OCI-LY1 (cell line): ENCODE measurements around the gene AIFM3.

Experiments used
- CTCF ChIP-seq: fragments of 200-600 bp; sonication (generic), shearing (Covaris generic); IDR thresholded peaks from 2 replicates; pipeline ENCODE4 v1.5.1; 2017; ENCODE audit warnings: mild to moderate bottlenecking, antibody characterized with exemption, low read length, moderate library complexity, mixed read lengths
- EZH2 ChIP-seq: fragments of 200-600 bp; sonication (generic), shearing (Covaris generic); IDR thresholded peaks from 2 replicates; pipeline ENCODE4 v1.8.0; 2017; ENCODE audit warnings: borderline replicate concordance, mixed run types, mild to moderate bottlenecking, antibody characterized with exemption, low read length, moderate library complexity, mixed read lengths

DNA sequence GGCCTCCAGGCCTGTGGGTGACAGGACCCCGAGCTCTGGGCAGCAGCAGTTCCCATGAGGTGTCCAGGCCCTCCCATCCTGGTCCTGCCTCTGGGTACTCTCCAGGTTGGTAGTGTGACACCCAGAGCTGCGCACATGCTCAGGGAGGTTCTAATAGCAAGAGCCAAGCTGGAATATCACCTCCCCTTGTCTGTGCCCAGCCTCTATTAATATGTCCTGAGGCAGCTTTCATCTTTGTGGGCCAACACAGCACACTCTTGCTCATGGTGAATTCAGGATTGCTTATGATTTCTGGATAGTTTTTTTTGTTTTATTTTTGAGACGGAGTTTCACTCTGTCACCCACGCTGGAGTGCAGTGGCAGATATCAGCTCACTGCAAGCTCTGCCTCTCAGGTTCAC is 51.3 kb downstream of the AIFM3 start:
- no peak for TF ChIP-seq CTCF
- no peak for TF ChIP-seq EZH2
